K562 (cell line): Measurements from ENCODE around the gene ARHGAP9. TPM values are rescaled to one million over a fixed set of nuclear protein-coding genes. Genes with fewer than 3 reads are reported as not detected.

Source experiments
- DACH1 ChIP-seq: fragments of 450-650 bp; IDR thresholded peaks from 2 replicates; pipeline ENCODE4 v1.6.1; 2018; ENCODE audit not compliant: partially characterized antibody
- DIDO1 ChIP-seq: fragments of 450-650 bp; IDR thresholded peaks from 2 replicates; pipeline ENCODE4 v1.6.1; 2016; ENCODE audit warnings: low read depth, missing biosample characterization, missing genetic modification characterization
- ESRRA ChIP-seq: fragments of 450-650 bp; IDR thresholded peaks from 2 replicates; pipeline ENCODE4 v1.6.1; 2014; ENCODE audit warnings: low read depth, mild to moderate bottlenecking, moderate library complexity, borderline replicate concordance
- GATAD2B ChIP-seq: fragments of 450-650 bp; IDR thresholded peaks from 2 replicates; pipeline ENCODE4 v1.6.1; 2017; ENCODE audit warnings: mild to moderate bottlenecking, borderline replicate concordance
- HDGF ChIP-seq: fragments of 450-650 bp; IDR thresholded peaks from 2 replicates; pipeline ENCODE4 v1.6.1; 2016
- IFI16 ChIP-seq: fragments of 250-450 bp; sonication (Bioruptor Pico); IDR thresholded peaks from 2 replicates; pipeline ENCODE4 v2.1.2; 2022; ENCODE audit warnings: mild to moderate bottlenecking, inconsistent platforms
- POLR2AphosphoS5 ChIP-seq: IDR thresholded peaks from 2 replicates; pipeline ENCODE4 v1.6.1; 2011; ENCODE audit warnings: mild to moderate bottlenecking, low read depth, low read length, moderate library complexity; ENCODE audit not compliant: control insufficient read depth, insufficient read depth
- SNRNP70 ChIP-seq: fragments of 200-400 bp; formaldehyde crosslinking; optimal IDR thresholded peaks from 2 replicates; pipeline ENCODE3; 2017; ENCODE audit warnings: low read depth, low read length
- ZNF274 ChIP-seq: IDR thresholded peaks from 2 replicates; pipeline ENCODE4 v1.6.1; 2011; ENCODE audit warnings: low read depth, mild to moderate bottlenecking, low read length, moderate library complexity, borderline replicate concordance
- polyA plus RNA-seq, 8 experiments: library from polyadenylated mRNA; depleted of rRNA in 4 of 8; stranded (reverse) in 5 of 8; unstranded in 3 of 8; fragments of >200 nt; fragmentation: Nextera tagmentation in 2 of 8; fragmentation: Illumina TruSeq in 1 of 8; extraction: Ambion mirVana in 2 of 8; extraction: Trizol in 1 of 8; gene quantifications; 2 replicates each; pipeline versions ENCODE4 v1.2.1 to v1.2.3, GENCODE V29; 2011 to 2014; ENCODE audit warnings: inconsistent platforms in 1 of 8, missing spikeins in 1 of 8
- total RNA-seq, 7 experiments: library from RNA; depleted of rRNA in 6 of 7; stranded (reverse); fragments of >200 nt in 6 of 7; fragmentation: Illumina TruSeq in 2 of 7; extraction: Trizol in 2 of 7; gene quantifications; 2 replicates each; pipeline versions ENCODE4 v1.2.1 to v1.2.3, GENCODE V29; 2011 to 2021; ENCODE audit warnings: low replicate concordance in 1 of 7
- TF ChIP-seq, protein P1 (sequence below): fragments of 450-650 bp; IDR thresholded peaks from 2 replicates; pipeline ENCODE4 v1.7.0; 2016; ENCODE audit warnings: borderline replicate concordance
- TF ChIP-seq, protein P2 (sequence below): sonication (generic); formaldehyde crosslinking; IDR thresholded peaks from 2 replicates; pipeline ENCODE4 v1.9.0; 2022; ENCODE audit warnings: mild to moderate bottlenecking, missing genetic modification reagents
- TF ChIP-seq, protein P3 (sequence below): fragments of 250-450 bp; sonication (Bioruptor Pico); IDR thresholded peaks from 2 replicates; pipeline ENCODE4 v1.8.0; 2022; ENCODE audit warnings: inconsistent platforms
- TF ChIP-seq, protein P4 (sequence below): IDR thresholded peaks from 2 replicates; pipeline ENCODE4 v1.6.1; 2012; ENCODE audit warnings: low read depth, low read length, improper control_type of control experiment, borderline replicate concordance
- TF ChIP-seq, protein P5 (sequence below): IDR thresholded peaks from 2 replicates; pipeline ENCODE4 v1.6.1; 2011; ENCODE audit not compliant: insufficient read length; ENCODE audit errors: extremely low read depth
- TF ChIP-seq, protein P6 (sequence below): fragments of 200-800 bp; sonication (Bioruptor generic); IDR thresholded peaks from 2 replicates; pipeline ENCODE4 v1.6.1; 2016; ENCODE audit warnings: missing genetic modification characterization, missing compliant biosample characterization

Gene ARHGAP9
- total and polyA plus RNA-seq, 9 of the 15 experiments (the other 6 are each of a cell fraction or from before 2014, with no cell fraction given), result 1.5 to 10.2 (median 5.1) TPM

DNA sequence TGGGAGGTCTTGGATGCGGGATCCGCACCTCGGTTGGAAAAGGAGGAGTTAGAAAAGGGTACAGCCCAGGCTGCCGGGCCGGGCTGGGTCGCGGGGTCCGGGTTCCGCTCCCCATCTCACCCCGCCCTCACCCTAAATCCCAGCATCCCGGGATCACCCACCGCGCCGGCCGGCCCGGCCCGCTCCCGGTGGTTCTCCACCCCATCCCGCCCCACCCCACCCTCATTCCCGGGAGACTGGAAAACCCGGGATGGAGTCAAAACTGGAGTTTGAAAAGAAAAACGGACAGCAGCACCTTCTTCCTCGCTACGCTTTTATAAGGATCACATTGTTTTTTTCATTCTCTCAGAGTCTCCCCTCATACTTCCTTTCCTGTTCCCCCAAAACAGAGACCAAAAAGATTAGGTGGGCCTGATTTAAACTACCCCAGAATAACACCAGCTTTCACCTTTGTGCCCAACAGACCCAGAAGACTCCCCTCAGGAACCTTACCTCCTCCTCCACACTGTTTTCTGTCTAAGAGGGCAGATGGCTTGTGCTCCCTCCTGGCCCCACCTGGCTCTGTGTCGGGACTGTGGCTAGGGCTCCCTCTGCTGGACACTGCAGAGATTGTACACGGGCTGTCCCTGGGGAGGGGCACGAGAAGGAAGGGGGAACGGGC is 17.3 kb downstream of the ARHGAP9 start (continued):
- TF ChIP-seq, protein P1, sequence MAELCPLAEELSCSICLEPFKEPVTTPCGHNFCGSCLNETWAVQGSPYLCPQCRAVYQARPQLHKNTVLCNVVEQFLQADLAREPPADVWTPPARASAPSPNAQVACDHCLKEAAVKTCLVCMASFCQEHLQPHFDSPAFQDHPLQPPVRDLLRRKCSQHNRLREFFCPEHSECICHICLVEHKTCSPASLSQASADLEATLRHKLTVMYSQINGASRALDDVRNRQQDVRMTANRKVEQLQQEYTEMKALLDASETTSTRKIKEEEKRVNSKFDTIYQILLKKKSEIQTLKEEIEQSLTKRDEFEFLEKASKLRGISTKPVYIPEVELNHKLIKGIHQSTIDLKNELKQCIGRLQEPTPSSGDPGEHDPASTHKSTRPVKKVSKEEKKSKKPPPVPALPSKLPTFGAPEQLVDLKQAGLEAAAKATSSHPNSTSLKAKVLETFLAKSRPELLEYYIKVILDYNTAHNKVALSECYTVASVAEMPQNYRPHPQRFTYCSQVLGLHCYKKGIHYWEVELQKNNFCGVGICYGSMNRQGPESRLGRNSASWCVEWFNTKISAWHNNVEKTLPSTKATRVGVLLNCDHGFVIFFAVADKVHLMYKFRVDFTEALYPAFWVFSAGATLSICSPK, result no peak
- TF ChIP-seq HDGF, result no peak
- TF ChIP-seq, protein P2, sequence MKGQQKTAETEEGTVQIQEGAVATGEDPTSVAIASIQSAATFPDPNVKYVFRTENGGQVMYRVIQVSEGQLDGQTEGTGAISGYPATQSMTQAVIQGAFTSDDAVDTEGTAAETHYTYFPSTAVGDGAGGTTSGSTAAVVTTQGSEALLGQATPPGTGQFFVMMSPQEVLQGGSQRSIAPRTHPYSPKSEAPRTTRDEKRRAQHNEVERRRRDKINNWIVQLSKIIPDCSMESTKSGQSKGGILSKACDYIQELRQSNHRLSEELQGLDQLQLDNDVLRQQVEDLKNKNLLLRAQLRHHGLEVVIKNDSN (CRISPR knock-in tag), result no peak
- TF ChIP-seq DACH1, result no peak
- TF ChIP-seq, protein P3, sequence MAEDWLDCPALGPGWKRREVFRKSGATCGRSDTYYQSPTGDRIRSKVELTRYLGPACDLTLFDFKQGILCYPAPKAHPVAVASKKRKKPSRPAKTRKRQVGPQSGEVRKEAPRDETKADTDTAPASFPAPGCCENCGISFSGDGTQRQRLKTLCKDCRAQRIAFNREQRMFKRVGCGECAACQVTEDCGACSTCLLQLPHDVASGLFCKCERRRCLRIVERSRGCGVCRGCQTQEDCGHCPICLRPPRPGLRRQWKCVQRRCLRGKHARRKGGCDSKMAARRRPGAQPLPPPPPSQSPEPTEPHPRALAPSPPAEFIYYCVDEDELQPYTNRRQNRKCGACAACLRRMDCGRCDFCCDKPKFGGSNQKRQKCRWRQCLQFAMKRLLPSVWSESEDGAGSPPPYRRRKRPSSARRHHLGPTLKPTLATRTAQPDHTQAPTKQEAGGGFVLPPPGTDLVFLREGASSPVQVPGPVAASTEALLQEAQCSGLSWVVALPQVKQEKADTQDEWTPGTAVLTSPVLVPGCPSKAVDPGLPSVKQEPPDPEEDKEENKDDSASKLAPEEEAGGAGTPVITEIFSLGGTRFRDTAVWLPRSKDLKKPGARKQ (CRISPR knock-in tag), result no peak
- TF ChIP-seq, protein P4, sequence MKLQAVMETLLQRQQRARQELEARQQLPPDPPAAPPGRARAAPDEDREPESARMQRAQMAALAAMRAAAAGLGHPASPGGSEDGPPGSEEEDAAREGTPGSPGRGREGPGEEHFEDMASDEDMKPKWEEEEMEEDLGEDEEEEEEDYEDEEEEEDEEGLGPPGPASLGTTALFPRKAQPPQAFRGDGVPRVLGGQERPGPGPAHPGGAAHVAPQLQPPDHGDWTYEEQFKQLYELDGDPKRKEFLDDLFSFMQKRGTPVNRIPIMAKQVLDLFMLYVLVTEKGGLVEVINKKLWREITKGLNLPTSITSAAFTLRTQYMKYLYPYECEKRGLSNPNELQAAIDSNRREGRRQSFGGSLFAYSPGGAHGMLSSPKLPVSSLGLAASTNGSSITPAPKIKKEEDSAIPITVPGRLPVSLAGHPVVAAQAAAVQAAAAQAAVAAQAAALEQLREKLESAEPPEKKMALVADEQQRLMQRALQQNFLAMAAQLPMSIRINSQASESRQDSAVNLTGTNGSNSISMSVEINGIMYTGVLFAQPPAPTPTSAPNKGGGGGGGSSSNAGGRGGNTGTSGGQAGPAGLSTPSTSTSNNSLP, result no peak
- TF ChIP-seq, protein P5, sequence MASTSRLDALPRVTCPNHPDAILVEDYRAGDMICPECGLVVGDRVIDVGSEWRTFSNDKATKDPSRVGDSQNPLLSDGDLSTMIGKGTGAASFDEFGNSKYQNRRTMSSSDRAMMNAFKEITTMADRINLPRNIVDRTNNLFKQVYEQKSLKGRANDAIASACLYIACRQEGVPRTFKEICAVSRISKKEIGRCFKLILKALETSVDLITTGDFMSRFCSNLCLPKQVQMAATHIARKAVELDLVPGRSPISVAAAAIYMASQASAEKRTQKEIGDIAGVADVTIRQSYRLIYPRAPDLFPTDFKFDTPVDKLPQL, result no peak
- TF ChIP-seq DIDO1, result no peak
- TF ChIP-seq, protein P6, sequence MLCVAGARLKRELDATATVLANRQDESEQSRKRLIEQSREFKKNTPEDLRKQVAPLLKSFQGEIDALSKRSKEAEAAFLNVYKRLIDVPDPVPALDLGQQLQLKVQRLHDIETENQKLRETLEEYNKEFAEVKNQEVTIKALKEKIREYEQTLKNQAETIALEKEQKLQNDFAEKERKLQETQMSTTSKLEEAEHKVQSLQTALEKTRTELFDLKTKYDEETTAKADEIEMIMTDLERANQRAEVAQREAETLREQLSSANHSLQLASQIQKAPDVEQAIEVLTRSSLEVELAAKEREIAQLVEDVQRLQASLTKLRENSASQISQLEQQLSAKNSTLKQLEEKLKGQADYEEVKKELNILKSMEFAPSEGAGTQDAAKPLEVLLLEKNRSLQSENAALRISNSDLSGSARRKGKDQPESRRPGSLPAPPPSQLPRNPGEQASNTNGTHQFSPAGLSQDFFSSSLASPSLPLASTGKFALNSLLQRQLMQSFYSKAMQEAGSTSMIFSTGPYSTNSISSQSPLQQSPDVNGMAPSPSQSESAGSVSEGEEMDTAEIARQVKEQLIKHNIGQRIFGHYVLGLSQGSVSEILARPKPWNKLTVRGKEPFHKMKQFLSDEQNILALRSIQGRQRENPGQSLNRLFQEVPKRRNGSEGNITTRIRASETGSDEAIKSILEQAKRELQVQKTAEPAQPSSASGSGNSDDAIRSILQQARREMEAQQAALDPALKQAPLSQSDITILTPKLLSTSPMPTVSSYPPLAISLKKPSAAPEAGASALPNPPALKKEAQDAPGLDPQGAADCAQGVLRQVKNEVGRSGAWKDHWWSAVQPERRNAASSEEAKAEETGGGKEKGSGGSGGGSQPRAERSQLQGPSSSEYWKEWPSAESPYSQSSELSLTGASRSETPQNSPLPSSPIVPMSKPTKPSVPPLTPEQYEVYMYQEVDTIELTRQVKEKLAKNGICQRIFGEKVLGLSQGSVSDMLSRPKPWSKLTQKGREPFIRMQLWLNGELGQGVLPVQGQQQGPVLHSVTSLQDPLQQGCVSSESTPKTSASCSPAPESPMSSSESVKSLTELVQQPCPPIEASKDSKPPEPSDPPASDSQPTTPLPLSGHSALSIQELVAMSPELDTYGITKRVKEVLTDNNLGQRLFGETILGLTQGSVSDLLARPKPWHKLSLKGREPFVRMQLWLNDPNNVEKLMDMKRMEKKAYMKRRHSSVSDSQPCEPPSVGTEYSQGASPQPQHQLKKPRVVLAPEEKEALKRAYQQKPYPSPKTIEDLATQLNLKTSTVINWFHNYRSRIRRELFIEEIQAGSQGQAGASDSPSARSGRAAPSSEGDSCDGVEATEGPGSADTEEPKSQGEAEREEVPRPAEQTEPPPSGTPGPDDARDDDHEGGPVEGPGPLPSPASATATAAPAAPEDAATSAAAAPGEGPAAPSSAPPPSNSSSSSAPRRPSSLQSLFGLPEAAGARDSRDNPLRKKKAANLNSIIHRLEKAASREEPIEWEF, result no peak
- no peak; the same call in 1 of the 2 replicates for TF ChIP-seq ESRRA
- TF ChIP-seq GATAD2B, result no peak; the same call in 1 of the 2 replicates
- no peak for TF ChIP-seq SNRNP70
- no peak for TF ChIP-seq IFI16 (CRISPR knock-in tag)
- TF ChIP-seq POLR2AphosphoS5, result no peak
- no peak for TF ChIP-seq ZNF274
